ENCODE results near the gene C8G.

The C8G gene

GRCh38 chr9:136949817-136950655 lies 5.0 kb downstream of the C8G start:
- peak overlapping the region; percentile 48 for H3K4me3 ChIP-seq (replicated peaks; ENCODE audit: low read depth, low read length)
- TF ChIP-seq, protein P1, sequence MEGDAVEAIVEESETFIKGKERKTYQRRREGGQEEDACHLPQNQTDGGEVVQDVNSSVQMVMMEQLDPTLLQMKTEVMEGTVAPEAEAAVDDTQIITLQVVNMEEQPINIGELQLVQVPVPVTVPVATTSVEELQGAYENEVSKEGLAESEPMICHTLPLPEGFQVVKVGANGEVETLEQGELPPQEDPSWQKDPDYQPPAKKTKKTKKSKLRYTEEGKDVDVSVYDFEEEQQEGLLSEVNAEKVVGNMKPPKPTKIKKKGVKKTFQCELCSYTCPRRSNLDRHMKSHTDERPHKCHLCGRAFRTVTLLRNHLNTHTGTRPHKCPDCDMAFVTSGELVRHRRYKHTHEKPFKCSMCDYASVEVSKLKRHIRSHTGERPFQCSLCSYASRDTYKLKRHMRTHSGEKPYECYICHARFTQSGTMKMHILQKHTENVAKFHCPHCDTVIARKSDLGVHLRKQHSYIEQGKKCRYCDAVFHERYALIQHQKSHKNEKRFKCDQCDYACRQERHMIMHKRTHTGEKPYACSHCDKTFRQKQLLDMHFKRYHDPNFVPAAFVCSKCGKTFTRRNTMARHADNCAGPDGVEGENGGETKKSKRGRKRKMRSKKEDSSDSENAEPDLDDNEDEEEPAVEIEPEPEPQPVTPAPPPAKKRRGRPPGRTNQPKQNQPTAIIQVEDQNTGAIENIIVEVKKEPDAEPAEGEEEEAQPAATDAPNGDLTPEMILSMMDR (IDR thresholded peaks at IDR 0.05; ENCODE audit: low read depth, low read length, missing control alignments) = no peak
- peak; percentile 49 for DNase-seq (ENCODE audit: extremely low read depth, low read depth)

- DNase-seq (ENCODE audit: extremely low read depth, low read depth) = no peak
- H3K4me3 ChIP-seq (replicated peaks; ENCODE audit: low read depth, low read length) = peak overlapping the region; percentile 48
- TF ChIP-seq, protein P1 (IDR thresholded peaks at IDR 0.05; ENCODE audit: low read depth, low read length, missing control alignments) = no peak
These were observed 5.7 kb downstream of the C8G start for GRCh38 chr9:136950656-136951276.

GRCh38 chr9:136951541-136952320 lies 6.7 kb downstream of the C8G start, which contains the start of gene LCN12:
Gene LCN12 (plus strand): TSS chr9:136952273. CDS start chr9:136952328, 55 bp downstream.
- no peak for DNase-seq (ENCODE audit: extremely low read depth, low read depth)
- no peak within 1 kb of the TSS for H3K4me3 ChIP-seq (replicated peaks; ENCODE audit: low read depth, low read length)
- TF ChIP-seq, protein P1 (IDR thresholded peaks at IDR 0.05; ENCODE audit: low read depth, low read length, missing control alignments) = no peak

DNA sequence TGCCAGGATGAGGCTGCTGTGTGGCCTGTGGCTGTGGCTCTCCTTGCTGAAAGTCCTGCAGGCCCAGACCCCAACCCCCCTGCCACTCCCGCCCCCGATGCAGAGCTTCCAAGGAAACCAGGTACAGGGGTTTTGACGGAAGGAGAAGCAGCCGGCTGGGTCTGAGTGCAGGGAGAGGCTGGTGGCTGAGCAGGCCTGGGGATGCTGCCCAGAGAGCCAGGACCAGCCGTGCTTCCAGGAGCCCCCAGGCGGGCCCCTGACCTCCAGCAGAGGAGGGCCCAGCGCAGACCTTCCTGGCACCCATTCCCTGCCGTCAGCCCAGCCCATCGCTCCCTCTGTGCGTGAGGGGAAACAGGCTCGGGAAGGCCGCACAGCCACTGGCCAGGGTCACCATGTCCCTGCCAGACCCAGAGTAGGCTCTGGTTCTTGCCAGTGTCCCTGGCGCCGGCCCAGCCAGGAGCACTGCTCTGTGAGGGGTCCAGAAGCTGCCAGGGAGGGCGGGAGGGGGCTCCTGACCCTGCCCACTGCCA lies 7.3 kb downstream of the C8G start:
- TF ChIP-seq, protein P1 (IDR thresholded peaks at IDR 0.05; ENCODE audit: low read depth, low read length, missing control alignments) = no peak
- no peak for DNase-seq (ENCODE audit: extremely low read depth, low read depth)

DNA sequence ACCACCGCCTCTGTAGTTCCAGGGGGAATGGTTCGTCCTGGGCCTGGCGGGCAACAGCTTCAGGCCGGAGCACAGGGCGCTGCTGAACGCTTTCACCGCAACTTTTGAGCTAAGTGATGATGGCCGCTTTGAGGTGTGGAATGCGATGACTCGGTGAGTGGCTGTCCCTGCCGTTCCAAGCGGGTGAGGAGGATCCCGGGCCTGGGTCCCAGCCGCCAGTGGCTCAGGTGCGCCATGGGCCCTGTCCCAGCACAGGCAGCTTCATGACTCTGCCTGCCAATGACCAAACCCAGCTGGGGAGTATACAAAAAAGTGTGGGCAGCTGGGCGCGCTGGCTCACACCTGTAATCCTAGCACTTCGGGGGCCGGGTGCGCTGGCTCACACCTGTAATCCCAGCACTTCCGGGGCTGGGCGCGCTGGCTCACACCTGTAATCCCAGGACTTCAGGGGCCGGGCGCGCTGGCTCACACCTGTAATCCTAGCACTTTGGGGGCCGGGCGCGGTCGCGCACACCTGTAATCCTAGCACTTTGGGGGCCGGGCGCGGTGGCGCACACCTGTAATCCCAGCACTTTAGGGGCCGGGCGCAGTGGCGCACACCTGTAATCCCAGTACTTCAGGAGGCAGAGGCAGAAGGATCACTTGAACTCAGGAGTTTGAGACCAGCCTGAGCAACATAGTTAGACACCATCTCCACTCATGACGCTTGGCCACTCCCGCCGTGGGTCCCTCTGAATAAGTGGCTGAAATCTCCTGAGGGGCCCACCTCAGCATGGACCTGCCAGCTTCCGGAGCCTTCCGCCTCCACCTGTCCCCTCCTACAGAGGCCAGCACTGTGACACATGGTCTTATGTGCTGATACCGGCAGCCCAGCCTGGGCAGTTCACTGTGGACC lies 8.1 kb downstream of the C8G start:
- H3K4me3 ChIP-seq (replicated peaks; ENCODE audit: low read depth, low read length) = no peak overlapping the region

More for the DNA sequence above, 7.3 kb downstream of the C8G start:
- H3K4me3 ChIP-seq (replicated peaks; ENCODE audit: low read depth, low read length) = no peak overlapping the region

More for the DNA sequence above, 8.1 kb downstream of the C8G start:
- TF ChIP-seq, protein P1 (IDR thresholded peaks at IDR 0.05; ENCODE audit: low read depth, low read length, missing control alignments) = no peak
- DNase-seq (ENCODE audit: extremely low read depth, low read depth) = no peak

All from HFF-Myc (cell line).